T-helper 17 cell (primary cell): ENCODE measurements around the gene OSBPL3. TPM values are rescaled to one million over a fixed set of nuclear protein-coding genes. Genes with fewer than 3 reads are reported as not detected.
"Not testable (repeated sequence)": the region's sequence is repeated elsewhere in the genome, so short reads cannot be mapped to it uniquely, and the experiment has no call there.

Experiments used
- ATAC-seq: fragments of 150-1000 bp; cut with Tn5 transposase; 2 replicates; pipeline ENCODE4 v1.10.0; 2021; ENCODE audit warnings: mild to moderate bottlenecking, moderate library complexity
- DNase-seq, 3 donors: peaks; one replicate each; pipeline versions ENCODE4 v3.0.0 to v3.0.0-alpha.2; 2020 to 2021
- H3K9me3 ChIP-seq: one replicate; pipeline ENCODE4 v1.7.0; 2013; ENCODE audit warnings: low read length, mild to moderate bottlenecking; ENCODE audit not compliant: control insufficient read depth, poor library complexity, severe bottlenecking
- H3K27ac Mint-ChIP-seq: one replicate; pipeline ENCODE4 v1.8.0; 2022; ENCODE audit warnings: mild to moderate bottlenecking, moderate library complexity, mixed read lengths
- H3K27me3 Mint-ChIP-seq: one replicate; pipeline ENCODE4 v1.8.0; 2022; ENCODE audit warnings: mixed read lengths
- H3K36me3 Mint-ChIP-seq: one replicate; pipeline ENCODE4 v1.8.0; 2022; ENCODE audit warnings: low read depth, mixed read lengths
- H3K4me1 Mint-ChIP-seq: one replicate; pipeline ENCODE4 v1.8.0; 2022; ENCODE audit warnings: mild to moderate bottlenecking, mixed read lengths
- H3K4me3 Mint-ChIP-seq: one replicate; pipeline ENCODE4 v1.8.0; 2022; ENCODE audit warnings: mild to moderate bottlenecking, moderate library complexity, mixed read lengths
- total RNA-seq, 4 donors: library from RNA in 2 of 4; stranded (reverse) in 2 of 4; gene quantifications; one replicate each; pipeline ENCODE4 v1.2.3 and lab custom pipeline; 2022 to 2026

Gene OSBPL3
- total RNA-seq = 10 to 100 TPM; 54.8 to 54.9 TPM
- total RNA-seq (lab: John Stamatoyannopoulos, UW) = 114 to 183 reads per million in 2 donors

GRCh38 chr7:24979863-24980533 is at the start of gene OSBPL3:
OSBPL3 (minus strand) TSS chr7:24980178; CDS start chr7:24892472, 87,706 bp downstream.
- no peaks in the 10 kb centered on the region for H3K9me3 ChIP-seq
- DNase-seq = peak; percentile 92 to 97 (median 97)
- Mint-ChIP-seq H3K27me3 (no peaks in the 10 kb centered on the region), H3K27ac (peak within 1 kb of the TSS; percentile 94), H3K36me3 (no peaks in the 10 kb centered on the region), H3K4me3 (peak within 1 kb of the TSS; percentile 96), H3K4me1 (peaks cover 54% of the 10 kb centered on the region)
- peak; percentile 86 for ATAC-seq

GRCh38 chr7:25029075-25029474 is 49.1 kb upstream of the OSBPL3 start:
- peaks cover 4% of the 10 kb centered on the region for H3K36me3 Mint-ChIP-seq
- peaks cover 50% of the 10 kb centered on the region for H3K4me1 Mint-ChIP-seq
- DNase-seq (no peak), ATAC-seq (peak; percentile 51)
- H3K27me3 Mint-ChIP-seq = no peaks in the 10 kb centered on the region
- peak overlapping the region; percentile 87 for H3K27ac Mint-ChIP-seq
- peak overlapping the region; percentile 76 for H3K4me3 Mint-ChIP-seq
- H3K9me3 ChIP-seq = no peaks in the 10 kb centered on the region

- Mint-ChIP-seq H3K4me1 (peaks cover 50% of the 10 kb centered on the region), H3K4me3 (peak overlapping the region; percentile 76), H3K36me3 (peaks cover 5% of the 10 kb centered on the region), H3K27me3 (no peaks in the 10 kb centered on the region), H3K27ac (peak overlapping the region; percentile 87)
- no peaks in the 10 kb centered on the region for H3K9me3 ChIP-seq
- peak; percentile 86 for ATAC-seq
- no peak for DNase-seq
These were observed 48.5 kb upstream of the OSBPL3 start for GRCh38 chr7:25028370-25029021.

GRCh38 chr7:25026156-25026555 is 46.2 kb upstream of the OSBPL3 start:
- DNase-seq (no peak), ATAC-seq (no peak)
- no peaks in the 10 kb centered on the region for H3K27me3 Mint-ChIP-seq
- H3K27ac Mint-ChIP-seq = no peak overlapping the region
- H3K9me3 ChIP-seq = no peaks in the 10 kb centered on the region
- H3K4me3 Mint-ChIP-seq = no peak overlapping the region
- H3K36me3 Mint-ChIP-seq = peaks cover 5% of the 10 kb centered on the region
- H3K4me1 Mint-ChIP-seq = peaks cover 42% of the 10 kb centered on the region

- peaks cover 35% of the 10 kb centered on the region for H3K4me1 Mint-ChIP-seq
- no peak overlapping the region for H3K4me3 Mint-ChIP-seq
- ATAC-seq (no peak), DNase-seq (no peak)
- no peak overlapping the region for H3K27ac Mint-ChIP-seq
- peaks cover 5% of the 10 kb centered on the region for H3K36me3 Mint-ChIP-seq
- H3K9me3 ChIP-seq = no peaks in the 10 kb centered on the region
- H3K27me3 Mint-ChIP-seq = no peaks in the 10 kb centered on the region
These were observed 45.3 kb upstream of the OSBPL3 start for GRCh38 chr7:25025218-25025671.

GRCh38 chr7:25024066-25024465 is 44.1 kb upstream of the OSBPL3 start:
- DNase-seq (no peak), ATAC-seq (no peak)
- H3K4me1 Mint-ChIP-seq = peaks cover 23% of the 10 kb centered on the region
- H3K27ac Mint-ChIP-seq = no peak overlapping the region
- no peaks in the 10 kb centered on the region for H3K9me3 ChIP-seq
- peaks cover 3% of the 10 kb centered on the region for H3K36me3 Mint-ChIP-seq
- H3K4me3 Mint-ChIP-seq = no peak overlapping the region
- no peaks in the 10 kb centered on the region for H3K27me3 Mint-ChIP-seq

- H3K4me3 Mint-ChIP-seq, H3K36me3 Mint-ChIP-seq, H3K27me3 Mint-ChIP-seq, H3K4me1 Mint-ChIP-seq, H3K9me3 ChIP-seq, DNase-seq, H3K27ac Mint-ChIP-seq, ATAC-seq: not testable (repeated sequence)
These were observed 37.7 kb upstream of the OSBPL3 start for GRCh38 chr7:25017671-25018070.

GRCh38 chr7:25014756-25015155 is 34.8 kb upstream of the OSBPL3 start:
- no peak overlapping the region for H3K4me3 Mint-ChIP-seq
- H3K27me3 Mint-ChIP-seq = peaks cover 4% of the 10 kb centered on the region
- no peak overlapping the region for H3K27ac Mint-ChIP-seq
- no peaks in the 10 kb centered on the region for H3K4me1 Mint-ChIP-seq
- ATAC-seq (no peak), DNase-seq (no peak)
- H3K9me3 ChIP-seq = no peaks in the 10 kb centered on the region
- no peaks in the 10 kb centered on the region for H3K36me3 Mint-ChIP-seq

GRCh38 chr7:25012710-25013109 is 32.7 kb upstream of the OSBPL3 start:
- not testable (repeated sequence) for H3K36me3 Mint-ChIP-seq, H3K4me1 Mint-ChIP-seq, H3K27me3 Mint-ChIP-seq, H3K9me3 ChIP-seq, H3K4me3 Mint-ChIP-seq, H3K27ac Mint-ChIP-seq, DNase-seq, ATAC-seq

GRCh38 chr7:25012254-25012653 is 32.3 kb upstream of the OSBPL3 start:
- Mint-ChIP-seq H3K4me1 (no peaks in the 10 kb centered on the region), H3K27ac (no peak overlapping the region), H3K27me3 (peaks cover 4% of the 10 kb centered on the region), H3K4me3 (no peak overlapping the region), H3K36me3 (peaks cover 3% of the 10 kb centered on the region)
- peaks cover 2% of the 10 kb centered on the region for H3K9me3 ChIP-seq
- DNase-seq (no peak), ATAC-seq (no peak)

- H3K9me3 ChIP-seq = peaks cover 2% of the 10 kb centered on the region
- Mint-ChIP-seq H3K27ac (no peak overlapping the region), H3K36me3 (peaks cover 3% of the 10 kb centered on the region), H3K4me1 (no peaks in the 10 kb centered on the region), H3K4me3 (no peak overlapping the region), H3K27me3 (peaks cover 4% of the 10 kb centered on the region)
- ATAC-seq (no peak), DNase-seq (no peak)
These were observed 29.3 kb upstream of the OSBPL3 start for GRCh38 chr7:25009257-25009656.

- Mint-ChIP-seq H3K27ac (no peak overlapping the region), H3K27me3 (peaks cover 4% of the 10 kb centered on the region), H3K4me1 (no peaks in the 10 kb centered on the region), H3K36me3 (peaks cover 3% of the 10 kb centered on the region), H3K4me3 (no peak overlapping the region)
- no peak for DNase-seq
- peaks cover 2% of the 10 kb centered on the region for H3K9me3 ChIP-seq
- ATAC-seq = no peak
These were observed 27.7 kb upstream of the OSBPL3 start for GRCh38 chr7:25007668-25008067.

- no peaks in the 10 kb centered on the region for H3K4me1 Mint-ChIP-seq
- no peak overlapping the region for H3K27ac Mint-ChIP-seq
- H3K36me3 Mint-ChIP-seq = peaks cover 3% of the 10 kb centered on the region
- ATAC-seq (no peak), DNase-seq (no peak)
- H3K27me3 Mint-ChIP-seq = peaks cover 4% of the 10 kb centered on the region
- H3K9me3 ChIP-seq = peaks cover 2% of the 10 kb centered on the region
- H3K4me3 Mint-ChIP-seq = no peak overlapping the region
These were observed 26.3 kb upstream of the OSBPL3 start for GRCh38 chr7:25006276-25006675.

- Mint-ChIP-seq H3K27ac (no peak overlapping the region), H3K36me3 (peaks cover 3% of the 10 kb centered on the region), H3K4me3 (no peak overlapping the region), H3K27me3 (peaks cover under 1% of the 10 kb centered on the region), H3K4me1 (no peaks in the 10 kb centered on the region)
- DNase-seq (no peak), ATAC-seq (no peak)
- peaks cover 6% of the 10 kb centered on the region for H3K9me3 ChIP-seq
These were observed 25.7 kb upstream of the OSBPL3 start for GRCh38 chr7:25005658-25006057.
